Measurements from ENCODE around the gene NAPB.

DNA sequence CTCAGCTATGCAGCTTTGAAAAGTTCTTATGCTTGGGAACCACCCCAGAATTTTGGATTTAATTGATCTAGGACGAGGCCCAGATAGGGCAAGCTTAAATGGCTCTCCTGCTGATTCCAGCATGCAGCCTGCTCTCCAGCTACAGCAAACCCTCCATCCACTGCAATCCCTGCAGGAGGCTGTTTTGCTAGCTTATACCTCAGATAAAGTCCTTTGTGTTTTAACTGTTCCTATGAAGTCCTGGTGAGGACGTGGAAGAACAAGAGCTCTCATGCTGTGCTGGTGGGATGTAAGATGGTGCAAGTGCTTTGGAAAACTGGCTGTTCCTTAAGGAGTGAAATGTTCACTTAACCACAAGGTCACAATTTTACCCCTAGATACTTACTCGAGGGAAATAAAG, 96.2 kb downstream of the NAPB start:
- no peak for TF ChIP-seq EZH2 (IDR thresholded peaks at IDR 0.05; ENCODE audit: borderline replicate concordance, low read length)
- TF ChIP-seq, protein P1, sequence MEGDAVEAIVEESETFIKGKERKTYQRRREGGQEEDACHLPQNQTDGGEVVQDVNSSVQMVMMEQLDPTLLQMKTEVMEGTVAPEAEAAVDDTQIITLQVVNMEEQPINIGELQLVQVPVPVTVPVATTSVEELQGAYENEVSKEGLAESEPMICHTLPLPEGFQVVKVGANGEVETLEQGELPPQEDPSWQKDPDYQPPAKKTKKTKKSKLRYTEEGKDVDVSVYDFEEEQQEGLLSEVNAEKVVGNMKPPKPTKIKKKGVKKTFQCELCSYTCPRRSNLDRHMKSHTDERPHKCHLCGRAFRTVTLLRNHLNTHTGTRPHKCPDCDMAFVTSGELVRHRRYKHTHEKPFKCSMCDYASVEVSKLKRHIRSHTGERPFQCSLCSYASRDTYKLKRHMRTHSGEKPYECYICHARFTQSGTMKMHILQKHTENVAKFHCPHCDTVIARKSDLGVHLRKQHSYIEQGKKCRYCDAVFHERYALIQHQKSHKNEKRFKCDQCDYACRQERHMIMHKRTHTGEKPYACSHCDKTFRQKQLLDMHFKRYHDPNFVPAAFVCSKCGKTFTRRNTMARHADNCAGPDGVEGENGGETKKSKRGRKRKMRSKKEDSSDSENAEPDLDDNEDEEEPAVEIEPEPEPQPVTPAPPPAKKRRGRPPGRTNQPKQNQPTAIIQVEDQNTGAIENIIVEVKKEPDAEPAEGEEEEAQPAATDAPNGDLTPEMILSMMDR (IDR thresholded peaks at IDR 0.05; ENCODE audit: low read length), result no peak
